Omental fat pad (tissue), 4 donors: ENCODE measurements around the gene MOV10L1. TPM values are rescaled to one million over a fixed set of nuclear protein-coding genes. Genes with fewer than 3 reads are reported as not detected.

Source experiments
- ATAC-seq: fragments of 150-250 bp; one replicate; pipeline ENCODE4 v1.9.1; 2016; ENCODE audit warnings: mild to moderate bottlenecking, moderate library complexity; ENCODE audit not compliant: low FRiP score
- DNase-seq: peaks from one replicate; pipeline ENCODE4 v3.0.0-alpha.2; 2019; ENCODE audit warnings: low spot score
- total RNA-seq, 4 donors: library from RNA; depleted of rRNA; stranded (reverse); fragments of >200 nt; gene quantifications; one replicate each; pipeline ENCODE4 v1.1.0, GENCODE V29; 2016
- TF ChIP-seq, protein P1 (sequence below), 3 donors: fragments of 450-650 bp; IDR thresholded peaks; one replicate each; pipeline ENCODE4 v1.5.1; 2016 to 2017; ENCODE audit warnings: antibody characterized with exemption in 3 of 3, mild to moderate bottlenecking in 3 of 3, moderate library complexity in 2 of 3

Gene MOV10L1
- total RNA-seq, 4 donors from 2014 or later: 0.36 to 2.5 (median 0.97) TPM

- TF ChIP-seq, protein P1, sequence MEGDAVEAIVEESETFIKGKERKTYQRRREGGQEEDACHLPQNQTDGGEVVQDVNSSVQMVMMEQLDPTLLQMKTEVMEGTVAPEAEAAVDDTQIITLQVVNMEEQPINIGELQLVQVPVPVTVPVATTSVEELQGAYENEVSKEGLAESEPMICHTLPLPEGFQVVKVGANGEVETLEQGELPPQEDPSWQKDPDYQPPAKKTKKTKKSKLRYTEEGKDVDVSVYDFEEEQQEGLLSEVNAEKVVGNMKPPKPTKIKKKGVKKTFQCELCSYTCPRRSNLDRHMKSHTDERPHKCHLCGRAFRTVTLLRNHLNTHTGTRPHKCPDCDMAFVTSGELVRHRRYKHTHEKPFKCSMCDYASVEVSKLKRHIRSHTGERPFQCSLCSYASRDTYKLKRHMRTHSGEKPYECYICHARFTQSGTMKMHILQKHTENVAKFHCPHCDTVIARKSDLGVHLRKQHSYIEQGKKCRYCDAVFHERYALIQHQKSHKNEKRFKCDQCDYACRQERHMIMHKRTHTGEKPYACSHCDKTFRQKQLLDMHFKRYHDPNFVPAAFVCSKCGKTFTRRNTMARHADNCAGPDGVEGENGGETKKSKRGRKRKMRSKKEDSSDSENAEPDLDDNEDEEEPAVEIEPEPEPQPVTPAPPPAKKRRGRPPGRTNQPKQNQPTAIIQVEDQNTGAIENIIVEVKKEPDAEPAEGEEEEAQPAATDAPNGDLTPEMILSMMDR (IDR thresholded peaks at IDR 0.05): no peak
- no peak for ATAC-seq
- DNase-seq: no peak
These were observed 15.8 kb upstream of the MOV10L1 start for GRCh38 chr22:50074056-50074455.

- ATAC-seq (no peak), DNase-seq (no peak)
- TF ChIP-seq, protein P1 (IDR thresholded peaks at IDR 0.05): no peak
These were observed 15.0 kb upstream of the MOV10L1 start for GRCh38 chr22:50074551-50075530.

DNA sequence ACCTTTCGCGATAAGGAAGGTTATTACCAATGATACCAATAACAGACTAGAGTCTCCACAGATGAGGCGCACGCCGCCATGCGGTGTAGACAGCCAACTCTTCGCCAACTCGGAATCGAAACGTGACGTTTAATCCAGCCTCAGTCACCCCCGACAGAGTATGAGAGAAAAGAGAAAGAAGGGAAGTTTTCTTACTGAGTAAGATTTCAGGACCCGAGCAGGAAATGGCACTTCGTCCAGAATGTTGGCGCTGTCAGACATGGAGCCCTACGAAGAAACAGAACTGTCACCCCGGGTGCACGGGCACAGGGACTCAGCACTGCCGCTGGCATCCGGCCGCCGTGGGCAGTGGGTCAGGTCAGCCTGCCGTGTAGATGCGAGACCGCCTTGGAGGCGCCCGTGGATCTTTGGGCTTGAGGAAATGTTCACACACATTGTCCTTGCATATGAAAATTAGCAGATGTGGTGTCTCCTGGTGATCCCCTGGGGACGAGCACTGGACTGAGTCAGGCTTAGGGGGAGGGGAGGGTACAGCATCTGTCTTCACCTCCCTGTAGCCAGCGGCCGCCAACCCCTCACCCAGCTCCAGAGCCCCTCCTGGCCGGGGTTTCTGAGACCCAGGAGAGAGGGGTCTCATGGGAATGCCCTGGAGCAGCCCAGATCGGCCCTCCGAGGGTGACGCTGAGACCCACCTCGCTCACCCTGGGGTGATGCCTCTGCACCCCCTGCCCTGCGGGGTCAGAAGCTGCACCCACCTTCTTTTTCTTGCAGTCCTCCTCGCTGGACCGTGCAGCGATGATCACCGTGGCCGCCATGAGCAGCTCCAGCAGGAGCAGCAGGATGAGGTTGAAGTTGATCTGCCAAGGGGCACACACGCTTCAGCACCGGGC lies 12.9 kb upstream of the MOV10L1 start:
- no peak for ATAC-seq
- TF ChIP-seq, protein P1 (IDR thresholded peaks at IDR 0.05): no peak
- DNase-seq: no peak

DNA sequence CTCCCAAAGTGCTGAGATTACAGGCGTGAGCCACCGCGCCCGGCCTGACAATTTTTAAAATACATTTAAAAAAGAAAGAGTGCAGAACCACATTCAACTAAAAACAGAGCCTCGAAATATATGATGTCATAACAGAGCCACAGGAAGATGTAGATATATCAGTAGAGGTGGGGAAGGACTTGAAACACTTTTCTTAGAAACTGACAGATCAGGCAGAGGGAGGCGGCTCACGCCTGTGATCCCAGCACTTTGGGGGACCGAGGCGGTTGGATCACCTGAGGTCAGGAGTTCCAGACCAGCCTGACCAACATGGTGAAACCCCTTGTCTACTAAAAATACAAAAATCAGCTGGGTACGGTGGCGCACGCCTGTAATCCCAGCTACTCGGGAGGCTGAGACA lies 11.6 kb upstream of the MOV10L1 start:
- ATAC-seq (no peak), DNase-seq (no peak)
- TF ChIP-seq, protein P1 (IDR thresholded peaks at IDR 0.05): no peak

DNA sequence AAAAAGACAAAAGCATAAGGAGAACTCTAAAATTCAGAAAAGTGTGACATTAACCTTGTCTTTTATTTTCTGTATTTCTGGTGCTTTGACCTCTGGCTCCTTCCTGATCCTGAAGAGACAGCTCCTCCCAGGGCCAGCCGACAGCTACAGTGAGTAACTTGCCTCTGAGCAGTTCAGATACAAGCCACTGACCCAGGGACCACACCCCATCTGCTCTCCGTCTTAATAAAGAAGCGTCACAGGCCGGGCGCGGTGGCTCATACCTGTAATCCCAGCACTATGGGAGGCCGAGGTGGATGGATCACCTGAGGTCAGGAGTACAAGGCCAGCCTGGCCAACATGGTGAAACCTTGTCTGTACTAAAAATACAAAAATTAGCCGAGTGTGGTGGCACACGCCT lies 11.0 kb upstream of the MOV10L1 start:
- no peak for ATAC-seq
- TF ChIP-seq, protein P1 (IDR thresholded peaks at IDR 0.05): no peak
- no peak for DNase-seq

- TF ChIP-seq, protein P1 (IDR thresholded peaks at IDR 0.05): no peak
- DNase-seq (no peak), ATAC-seq (no peak)
These were observed 9.7 kb upstream of the MOV10L1 start for GRCh38 chr22:50080077-50080465.
